ENCODE data around the gene TMEM201. TPM values are rescaled to one million over a fixed set of nuclear protein-coding genes. Genes with fewer than 3 reads are reported as not detected.

The TMEM201 gene
- total RNA-seq, 4 donors from 2014 or later = 7.0 to 12.4 (median 9.7) TPM

DNA sequence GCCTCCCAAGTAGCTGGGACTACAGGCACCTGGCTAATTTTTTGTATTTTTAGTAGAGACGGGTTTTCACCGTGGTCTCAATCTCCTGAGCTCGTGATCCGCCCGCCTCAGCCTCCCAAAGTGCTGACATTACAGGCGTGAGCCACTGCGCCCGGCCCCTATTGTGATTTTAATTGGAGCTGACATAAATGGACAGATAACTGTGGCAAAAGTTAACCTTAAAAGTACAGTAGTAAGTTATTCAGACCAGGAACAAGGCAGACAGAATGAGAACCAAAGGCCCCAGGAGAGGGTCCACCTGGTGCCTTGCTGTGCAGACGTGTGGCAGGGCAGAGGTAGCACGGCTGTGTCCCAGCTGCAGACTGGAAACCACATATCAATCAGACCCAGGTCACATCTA lies 11.0 kb downstream of the TMEM201 start:
- H3K4me3 ChIP-seq (ENCODE audit: low read depth, poor library complexity, severe bottlenecking) = no peak overlapping the region
- intact Hi-C loops (cut with DNase I; ENCODE audit: low total_unique reads) = no loop called here
- DNase-seq (ENCODE audit: low spot score in 2 of 2) = no peak
- TF ChIP-seq CTCF (IDR thresholded peaks at IDR 0.05) = no peak
- no peak for TF ChIP-seq POLR2A (IDR thresholded peaks at IDR 0.05)
- WGBS, 2 donors = 89 to 95% methylated on average over 10 of the region's 10 CpGs

DNA sequence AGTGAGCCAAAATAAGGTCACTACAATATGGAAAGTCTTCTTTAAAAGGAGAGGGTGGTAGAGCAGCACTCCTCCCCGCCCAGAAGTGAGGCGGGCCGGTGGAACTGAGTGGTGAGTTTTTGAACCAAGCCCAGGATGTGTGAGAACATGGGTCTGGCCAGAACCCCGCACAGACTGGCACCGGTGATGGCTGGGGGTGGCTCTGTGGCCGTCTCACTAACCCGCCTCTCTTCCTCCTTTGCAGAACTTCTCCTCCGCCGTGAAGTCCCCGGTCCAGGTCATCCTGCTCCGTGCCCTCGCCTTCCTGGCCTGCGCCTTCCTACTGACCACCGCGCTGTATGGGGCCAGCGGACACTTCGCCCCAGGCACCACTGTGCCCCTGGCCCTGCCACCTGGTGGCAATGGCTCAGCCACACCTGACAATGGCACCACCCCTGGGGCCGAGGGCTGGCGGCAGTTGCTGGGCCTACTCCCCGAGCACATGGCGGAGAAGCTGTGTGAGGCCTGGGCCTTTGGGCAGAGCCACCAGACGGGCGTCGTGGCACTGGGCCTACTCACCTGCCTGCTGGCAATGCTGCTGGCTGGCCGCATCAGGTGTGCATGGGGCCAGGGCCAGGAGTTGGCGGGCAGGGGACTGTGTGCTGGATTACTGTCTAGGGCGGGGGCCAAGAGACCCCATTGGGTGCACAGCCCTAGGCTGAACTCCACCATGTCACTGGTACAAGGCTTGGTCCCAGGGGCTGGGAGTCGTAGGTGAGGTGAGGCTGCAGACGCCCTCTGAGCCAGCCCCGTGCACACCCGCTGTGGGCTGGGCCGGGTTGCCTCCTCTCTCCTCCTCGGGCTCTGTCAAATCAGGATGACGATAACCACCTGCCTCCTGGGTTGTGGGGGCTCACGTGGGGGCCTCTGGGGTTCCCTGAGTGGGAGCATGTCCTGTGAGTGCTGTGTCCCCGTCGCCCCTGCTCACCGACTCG lies 12.4 kb downstream of the TMEM201 start:
- WGBS, 2 donors = 86 to 90% methylated on average over 32 to 39 of the region's 39 CpGs
- no peak overlapping the region for H3K4me3 ChIP-seq (ENCODE audit: low read depth, poor library complexity, severe bottlenecking)
- intact Hi-C loops (cut with DNase I; ENCODE audit: low total_unique reads) = no loop called here
- TF ChIP-seq POLR2A (IDR thresholded peaks at IDR 0.05) = no peak
- DNase-seq (ENCODE audit: low spot score in 2 of 2) = no peak

GRCh38 chr1:9601942-9602793 lies 13.5 kb downstream of the TMEM201 start:
- no peak overlapping the region for H3K4me3 ChIP-seq (ENCODE audit: low read depth, poor library complexity, severe bottlenecking)
- intact Hi-C loops (cut with DNase I; ENCODE audit: low total_unique reads) = no loop called here
- 93 to 95% methylated on average over 25 to 26 of the region's 26 CpGs for WGBS, 2 donors
- no peak for DNase-seq (ENCODE audit: low spot score in 2 of 2)
- no peak for TF ChIP-seq POLR2A (IDR thresholded peaks at IDR 0.05)
- TF ChIP-seq CTCF (IDR thresholded peaks at IDR 0.05) = no peak

DNA sequence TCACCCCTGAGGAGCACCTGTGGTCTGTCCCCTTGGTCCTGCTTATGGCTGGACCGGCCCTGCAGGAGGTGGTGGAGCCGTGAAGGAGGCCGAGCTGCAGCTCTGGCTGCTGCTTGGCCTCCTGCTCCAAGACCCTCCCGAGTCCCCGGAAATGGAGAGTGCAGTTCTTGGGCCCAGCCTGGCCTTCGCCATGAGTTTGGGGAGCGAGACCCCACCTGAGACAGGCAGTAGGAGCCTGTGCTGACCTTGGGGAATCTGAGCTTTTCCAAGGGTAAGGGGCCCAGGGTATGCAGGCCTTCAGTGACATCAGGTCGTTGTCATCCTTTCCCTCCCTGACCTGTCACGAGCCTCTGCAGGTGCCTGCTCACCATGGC lies 14.1 kb downstream of the TMEM201 start:
- H3K4me3 ChIP-seq (ENCODE audit: low read depth, poor library complexity, severe bottlenecking) = no peak overlapping the region
- no peak for DNase-seq (ENCODE audit: low spot score in 2 of 2)
- TF ChIP-seq CTCF (IDR thresholded peaks at IDR 0.05) (no peak), POLR2A (IDR thresholded peaks at IDR 0.05) (no peak)
- intact Hi-C loops (cut with DNase I; ENCODE audit: low total_unique reads) = no loop called here
- WGBS, 2 donors = 92 to 94% methylated on average over 6 to 8 of the region's 9 CpGs

GRCh38 chr1:9603307-9603706 lies 14.6 kb downstream of the TMEM201 start:
- no peak for DNase-seq (ENCODE audit: low spot score in 2 of 2)
- 77 to 95% methylated on average over 12 of the region's 14 CpGs for WGBS, 2 donors
- no peak overlapping the region for H3K4me3 ChIP-seq (ENCODE audit: low read depth, poor library complexity, severe bottlenecking)
- TF ChIP-seq CTCF (IDR thresholded peaks at IDR 0.05) = no peak
- TF ChIP-seq POLR2A (IDR thresholded peaks at IDR 0.05) = no peak
- intact Hi-C loops (cut with DNase I; ENCODE audit: low total_unique reads) = no loop called here
